GM21526 (cell line): ENCODE data around the gene TM4SF18.
"Not testable (repeated sequence)": the region's sequence is repeated elsewhere in the genome, so short reads cannot be mapped to it uniquely, and the experiment has no call there.

Source experiments
- ATAC-seq: cut with Tn5 transposase; IDR thresholded peaks from one replicate; pipeline ENCODE4 v1.9.1; 2021; ENCODE audit warnings: moderate library complexity; ENCODE audit not compliant: unreplicated experiment, low FRiP score

The TM4SF18 gene, protein sequence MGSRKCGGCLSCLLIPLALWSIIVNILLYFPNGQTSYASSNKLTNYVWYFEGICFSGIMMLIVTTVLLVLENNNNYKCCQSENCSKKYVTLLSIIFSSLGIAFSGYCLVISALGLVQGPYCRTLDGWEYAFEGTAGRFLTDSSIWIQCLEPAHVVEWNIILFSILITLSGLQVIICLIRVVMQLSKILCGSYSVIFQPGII

DNA sequence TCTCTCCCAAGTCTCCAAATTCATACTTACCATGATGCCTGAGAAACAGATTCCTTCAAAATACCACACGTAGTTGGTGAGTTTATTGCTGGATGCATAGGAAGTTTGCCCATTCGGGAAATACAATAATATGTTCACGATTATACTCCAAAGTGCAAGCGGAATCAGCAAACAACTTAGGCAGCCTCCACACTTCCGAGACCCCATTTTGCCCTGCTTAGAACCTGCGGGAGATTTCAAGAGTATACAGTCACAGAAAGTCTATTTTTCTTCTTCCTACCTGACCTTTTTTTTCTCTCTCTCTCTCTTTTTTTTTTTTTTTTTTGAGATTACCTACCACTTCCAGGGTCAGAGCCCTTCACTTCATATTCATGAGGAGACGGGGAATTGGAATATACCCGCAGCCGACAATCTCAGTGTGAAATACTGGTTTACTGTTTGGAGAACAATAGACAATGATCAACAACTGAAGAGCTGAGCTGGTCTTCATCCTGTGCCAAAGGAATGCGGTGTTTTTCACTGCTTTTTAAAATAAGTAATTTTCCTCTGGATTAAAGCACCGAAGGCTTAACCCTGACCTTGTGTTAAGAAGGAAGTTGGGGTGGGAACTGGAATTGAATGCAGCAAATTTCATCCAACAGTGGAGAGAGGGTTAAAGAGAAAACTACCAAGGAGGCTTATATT lies at the start of gene TM4SF18:
Gene TM4SF18, minus strand, starts transcription at position 461 of the 684 bp plus-strand sequence. Its CDS starts 254 bp downstream, at position 207.
- no peak for ATAC-seq

DNA sequence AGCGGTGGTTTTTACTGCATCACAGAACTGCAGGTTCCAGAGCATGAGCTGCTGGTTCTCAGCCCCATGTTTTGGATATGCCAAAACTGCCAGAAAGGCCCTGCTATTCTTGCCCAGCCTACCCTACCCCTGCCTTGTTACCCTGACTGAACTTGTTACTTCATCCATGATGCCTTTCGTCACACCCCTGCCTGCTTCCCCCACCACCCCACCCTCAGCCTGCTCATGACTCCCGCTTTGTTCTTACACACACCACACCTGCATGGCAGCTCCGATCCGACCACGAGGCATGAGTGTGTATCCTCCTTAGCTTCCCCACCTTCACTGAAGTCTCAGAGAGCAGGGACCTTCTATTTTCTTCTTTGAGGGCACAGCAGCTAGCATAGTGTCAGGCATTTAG lies 49.1 kb upstream of the TM4SF18 start:
- no peak for ATAC-seq

DNA sequence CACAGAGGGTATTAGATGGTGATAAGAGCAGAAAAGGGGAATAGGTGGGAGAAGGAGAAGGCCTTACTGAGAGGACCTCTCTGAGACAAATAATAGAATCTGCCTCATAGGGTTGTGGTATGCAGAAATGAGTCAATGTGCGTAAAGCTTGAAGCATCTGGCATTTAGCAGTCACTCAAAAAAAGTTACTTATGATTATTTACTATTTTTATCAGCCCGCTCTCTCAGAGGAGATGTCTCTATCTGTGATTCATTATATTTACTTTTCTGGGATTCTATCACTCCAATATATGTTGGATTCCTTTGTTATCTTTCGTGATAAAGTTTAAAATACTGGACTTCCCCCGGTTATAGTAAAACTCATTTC lies 48.6 kb upstream of the TM4SF18 start:
- ATAC-seq = no peak

DNA sequence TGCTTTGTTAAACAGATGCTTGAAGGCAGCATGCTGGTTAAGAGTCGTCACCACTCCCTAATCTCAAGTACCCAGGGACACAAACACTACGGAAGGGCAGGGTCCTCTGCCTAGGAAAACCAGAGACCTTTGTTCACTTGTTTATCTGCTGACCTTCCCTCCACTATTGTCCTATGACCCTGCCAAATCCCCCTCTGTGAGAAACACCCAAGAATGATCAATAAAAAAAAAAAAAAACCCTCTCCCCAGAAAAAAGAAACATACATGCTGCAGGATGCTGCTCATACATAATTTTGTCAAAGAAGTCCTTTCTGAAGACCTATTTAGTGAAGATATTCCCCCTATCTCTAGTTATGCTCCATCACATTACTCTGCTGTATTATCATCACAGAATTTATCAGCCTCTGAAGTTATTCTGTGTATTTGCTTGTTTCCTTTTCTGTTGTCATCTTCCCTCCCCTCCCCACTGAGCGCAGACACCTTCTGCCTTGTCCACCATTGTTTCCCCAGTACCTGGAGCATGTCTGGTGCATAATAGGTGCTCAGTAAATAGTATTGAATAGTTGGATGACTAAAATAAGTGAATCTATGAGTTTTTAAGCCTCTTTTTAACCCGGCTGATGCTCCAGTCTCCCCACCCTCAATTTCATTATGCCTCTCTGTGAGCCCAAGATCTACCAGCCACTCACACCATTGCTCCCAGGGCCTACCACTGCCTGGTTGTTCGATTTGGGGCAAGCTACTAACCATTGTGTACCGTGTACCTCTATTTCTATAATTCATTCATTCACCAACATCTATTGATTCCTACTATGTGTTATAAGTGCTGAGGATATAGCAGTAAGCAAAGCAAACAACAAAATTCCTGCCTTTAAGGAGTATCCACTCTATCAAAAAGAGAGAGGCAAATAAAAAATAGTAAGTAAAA lies 48.0 kb upstream of the TM4SF18 start:
- ATAC-seq = no peak

DNA sequence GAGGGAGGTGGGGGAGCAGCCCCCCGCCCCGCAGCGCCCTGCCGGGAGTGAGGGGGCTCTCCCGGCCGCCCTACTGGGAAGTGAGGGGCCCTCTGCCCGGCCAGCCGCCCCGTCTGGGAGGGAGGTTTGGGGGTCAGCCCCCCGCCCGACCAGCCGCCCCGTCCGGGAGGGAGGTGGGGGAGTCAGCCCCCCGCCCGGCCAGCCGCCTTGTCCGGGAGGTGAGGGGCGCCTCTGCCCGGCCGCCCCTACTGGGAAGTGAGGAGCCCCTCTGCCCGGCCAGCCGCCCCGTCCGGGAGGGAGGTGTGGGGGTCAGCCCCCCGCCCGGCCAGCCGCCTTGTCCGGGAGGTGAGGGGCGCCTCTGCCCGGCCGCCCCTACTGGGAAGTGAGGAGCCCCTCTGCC lies 46.8 kb upstream of the TM4SF18 start:
- ATAC-seq = not testable (repeated sequence)

DNA sequence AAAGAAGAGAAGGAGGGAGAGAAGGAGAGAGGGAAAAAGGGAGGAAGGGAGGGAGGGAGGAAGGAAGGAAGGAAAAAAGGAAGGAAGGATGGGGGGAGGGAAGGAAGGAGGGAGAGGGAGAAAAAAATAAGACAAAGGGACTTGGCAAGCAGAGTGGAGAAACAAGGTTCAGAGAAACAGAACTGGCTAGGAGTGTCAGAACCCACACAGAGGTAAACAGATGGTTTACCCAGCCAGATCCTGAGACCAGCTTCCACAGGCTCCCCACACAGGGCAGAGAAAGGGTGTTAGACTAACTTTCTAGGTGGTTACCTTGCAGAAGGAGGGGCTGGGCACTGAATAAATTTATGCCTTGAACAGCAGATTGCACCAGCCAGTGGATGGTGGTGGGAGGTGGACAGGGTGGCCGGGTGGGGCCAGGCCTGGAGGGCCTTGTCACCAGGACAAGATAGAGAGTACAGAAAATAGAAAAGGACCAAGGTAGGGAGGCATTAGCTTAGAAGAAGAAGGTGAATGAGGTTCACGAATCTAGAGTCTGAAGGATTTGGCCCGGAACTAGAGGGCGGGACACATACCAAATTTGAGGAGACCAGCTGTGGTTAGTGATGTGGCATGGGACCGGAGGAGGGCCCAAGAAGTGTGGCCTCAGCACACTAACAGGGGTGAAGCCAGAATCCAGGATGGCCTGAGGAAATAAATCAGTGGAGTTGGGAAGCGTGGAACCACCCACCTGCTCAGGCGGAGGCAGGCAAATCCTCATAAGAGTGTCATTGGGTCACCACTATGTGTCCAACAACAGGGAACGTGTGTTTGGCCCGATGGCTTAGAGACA lies 45.3 kb upstream of the TM4SF18 start:
- ATAC-seq = no peak

DNA sequence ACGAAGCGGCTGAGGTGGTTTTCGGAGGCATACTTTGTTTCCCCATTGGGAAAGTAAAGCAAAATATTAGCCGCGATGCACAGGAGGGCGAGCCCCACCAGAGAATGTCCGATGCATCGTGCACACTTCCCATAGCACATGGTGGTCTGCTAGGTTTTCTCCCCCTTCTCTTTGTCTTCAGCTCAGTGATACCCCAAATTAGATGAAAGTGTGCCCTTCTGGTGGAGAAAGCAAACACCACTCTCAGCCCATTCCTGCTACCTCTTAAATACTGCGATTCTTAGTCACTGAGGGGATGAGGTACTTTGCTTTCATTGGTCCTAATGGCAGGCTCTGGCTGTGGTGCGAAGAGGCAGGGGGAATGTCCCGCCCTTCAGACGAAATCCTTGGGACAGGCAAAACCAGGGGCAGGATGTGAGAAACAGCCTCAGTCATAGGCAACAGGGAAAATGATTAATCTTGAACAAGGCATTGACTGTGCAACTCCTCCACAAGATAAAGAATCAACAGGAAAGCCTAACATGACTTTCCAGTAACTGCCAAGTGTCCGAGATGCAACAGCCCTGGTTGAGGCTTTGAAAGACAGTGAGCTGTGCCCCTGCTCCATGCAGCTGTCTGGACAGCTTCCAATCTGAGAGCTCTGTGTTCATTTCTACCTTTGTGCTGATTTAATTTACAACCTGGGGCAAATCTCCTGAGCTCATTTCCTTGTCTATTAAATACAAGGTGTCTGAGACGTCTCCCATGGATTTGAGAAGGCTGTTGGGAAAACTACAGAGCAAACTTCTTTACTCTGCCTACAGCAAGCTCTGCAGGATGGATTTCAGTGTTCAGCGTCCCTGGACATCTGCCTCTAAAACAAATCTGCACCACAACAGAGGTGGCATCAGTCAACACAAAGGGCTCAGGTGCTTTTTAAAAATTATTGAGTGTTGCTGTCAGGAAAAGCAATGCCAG lies 44.2 kb upstream of the TM4SF18 start, which contains the start of gene TM4SF1:
Gene TM4SF1, minus strand, starts transcription at position 242 of the 957 bp plus-strand sequence. Its CDS starts 102 bp downstream, at position 140.
- no peak for ATAC-seq

DNA sequence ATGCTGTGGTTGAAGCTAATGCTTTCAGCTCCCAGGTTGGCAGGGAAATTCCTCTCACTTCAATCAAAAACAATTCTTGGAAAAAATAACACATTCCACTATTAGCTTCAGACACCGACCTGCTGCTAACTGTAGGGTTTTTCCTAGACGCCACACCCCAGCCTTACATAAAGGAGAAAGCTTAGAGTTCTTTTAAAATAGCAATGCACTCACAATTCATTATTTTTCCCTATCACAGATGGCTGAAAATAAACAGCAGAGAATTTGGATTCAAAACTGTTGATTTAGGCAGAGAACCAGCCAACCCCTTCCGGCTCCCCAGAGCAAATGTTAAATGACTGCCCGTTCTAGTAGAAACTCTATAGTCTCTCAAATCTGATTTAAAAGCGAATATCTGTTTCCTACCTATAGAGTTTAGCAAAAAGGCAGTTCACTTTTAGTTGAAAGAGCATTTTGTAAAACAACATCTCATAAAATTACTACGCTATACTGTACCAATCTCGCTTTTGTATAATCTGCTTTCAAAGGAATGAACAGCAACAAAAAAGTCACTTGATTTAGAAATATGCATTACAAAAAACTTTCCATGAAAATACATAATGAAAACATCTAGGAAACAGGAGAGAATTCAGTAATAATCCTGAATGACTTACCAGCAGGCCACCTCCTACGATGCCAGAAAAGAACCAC lies 43.4 kb upstream of the TM4SF18 start:
- no peak for ATAC-seq

DNA sequence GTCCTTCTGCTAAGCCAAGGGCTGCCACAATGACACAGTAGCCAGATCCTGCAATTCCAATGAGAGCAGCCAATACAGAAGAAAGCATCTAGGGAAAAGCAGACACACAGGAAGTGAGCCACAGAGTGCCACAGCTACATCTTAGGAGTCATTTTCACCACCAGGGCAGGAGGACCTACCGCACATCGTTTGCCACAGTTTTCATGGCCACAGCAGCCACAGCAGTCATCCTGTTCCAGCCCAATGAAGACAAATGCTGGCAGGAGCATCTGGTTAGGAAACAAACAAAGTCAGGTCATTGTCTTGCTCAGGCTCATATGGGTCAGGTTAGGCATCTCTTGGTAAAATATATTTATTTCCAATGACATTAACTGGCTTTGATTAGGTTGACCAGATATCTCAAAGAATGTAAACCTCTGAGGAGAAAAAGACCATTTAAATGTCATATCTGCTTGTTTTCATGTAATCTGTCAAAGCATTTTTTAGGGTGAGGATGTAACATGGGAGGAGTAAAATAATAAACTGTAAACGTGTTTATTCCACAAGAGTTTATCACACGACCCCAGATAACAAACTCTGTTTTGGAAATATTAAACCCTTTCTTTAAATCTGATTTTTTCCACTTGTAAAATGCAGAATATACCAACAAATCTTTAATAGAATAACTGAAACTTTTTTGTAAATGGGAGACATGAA lies 42.2 kb upstream of the TM4SF18 start:
- no peak for ATAC-seq

DNA sequence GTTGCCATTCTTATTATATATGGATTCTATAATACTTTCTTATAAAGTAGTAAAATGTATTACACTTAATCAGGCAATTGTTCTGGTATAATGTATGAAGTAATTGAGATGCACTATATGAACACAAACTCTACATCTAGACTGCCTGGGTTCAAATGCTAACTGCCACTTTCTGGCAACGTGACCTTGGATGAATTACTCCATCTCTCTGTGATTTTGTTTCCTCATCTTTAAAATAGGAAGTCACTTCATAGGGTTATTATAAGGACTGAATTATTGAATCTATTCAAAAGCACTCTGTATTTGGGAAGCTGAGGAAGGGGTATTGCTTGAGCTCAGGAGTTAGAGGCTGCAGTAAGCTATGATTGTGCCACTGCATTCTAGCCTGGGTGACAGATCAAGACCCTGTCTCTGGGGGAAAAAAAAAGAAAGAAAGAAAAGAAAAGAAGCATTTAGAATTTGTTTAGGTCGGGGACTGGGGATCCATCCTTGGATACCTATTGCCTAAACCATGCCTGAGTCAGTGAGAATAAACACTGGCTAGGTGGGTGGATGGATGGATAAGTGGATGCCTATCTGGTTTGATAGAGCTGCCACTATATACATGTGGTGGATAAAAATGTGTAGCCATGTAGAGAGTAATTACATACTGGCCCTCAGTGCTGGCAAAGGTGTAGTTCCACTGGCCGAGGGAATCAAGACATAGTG lies 41.5 kb upstream of the TM4SF18 start:
- ATAC-seq = no peak

DNA sequence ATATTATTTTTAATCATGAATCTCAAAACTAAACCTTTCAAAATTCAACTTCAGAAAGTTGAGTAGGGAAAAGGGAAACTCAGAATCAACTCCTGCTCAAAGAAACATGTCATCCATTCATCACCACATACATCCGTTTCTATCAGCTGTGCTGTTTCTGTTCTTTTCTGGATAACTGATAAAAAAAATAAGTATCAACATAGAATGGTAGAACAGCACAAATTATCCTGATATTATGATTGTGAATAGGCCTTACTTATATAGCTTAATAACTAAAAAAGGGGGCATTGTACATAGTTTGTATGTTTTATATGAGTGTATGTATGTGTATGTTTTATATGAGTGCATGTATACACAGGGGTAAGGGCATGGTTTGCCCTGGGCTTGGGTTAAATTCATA lies 41.0 kb upstream of the TM4SF18 start:
- ATAC-seq = no peak

DNA sequence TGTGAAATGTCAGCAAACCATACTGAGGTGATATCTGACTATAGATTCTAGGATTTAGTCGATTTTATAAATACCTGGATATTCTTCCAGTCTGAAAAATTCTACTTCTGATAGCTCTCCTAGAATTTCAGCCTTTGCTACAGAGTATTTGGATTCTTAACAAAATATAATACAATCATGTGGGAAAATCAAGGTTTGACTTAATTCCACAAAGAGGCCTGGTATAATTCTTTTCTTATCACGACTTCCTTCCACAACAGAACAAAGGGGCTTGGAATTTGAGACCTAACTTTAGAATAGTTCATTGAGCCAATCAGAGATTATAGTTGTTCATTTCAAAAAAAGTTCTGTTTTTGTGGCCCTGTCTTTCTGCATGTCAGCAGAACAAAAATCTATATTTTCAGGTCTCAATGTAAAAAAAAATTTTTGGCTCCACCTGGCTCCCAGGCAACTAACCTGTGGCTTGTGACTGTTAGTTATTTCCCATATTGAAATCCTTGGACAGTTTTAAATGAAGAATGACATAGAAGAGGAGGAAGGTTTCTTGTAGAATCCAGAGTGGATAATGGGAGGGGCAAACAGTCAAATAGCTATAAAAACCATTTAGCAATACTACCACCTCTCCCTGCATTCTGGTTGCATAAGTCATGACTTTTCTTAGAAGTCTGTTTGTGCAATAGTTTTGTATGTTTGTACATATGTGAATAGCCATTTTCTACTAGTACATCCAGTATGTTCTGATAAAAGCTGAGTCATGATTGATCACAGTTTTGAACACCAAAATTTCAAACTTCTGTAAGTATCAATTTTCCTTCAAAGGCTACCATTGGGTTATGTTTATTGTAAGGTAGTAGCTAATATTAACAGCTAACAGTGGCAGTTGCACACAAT lies 40.0 kb upstream of the TM4SF18 start:
- no peak for ATAC-seq

DNA sequence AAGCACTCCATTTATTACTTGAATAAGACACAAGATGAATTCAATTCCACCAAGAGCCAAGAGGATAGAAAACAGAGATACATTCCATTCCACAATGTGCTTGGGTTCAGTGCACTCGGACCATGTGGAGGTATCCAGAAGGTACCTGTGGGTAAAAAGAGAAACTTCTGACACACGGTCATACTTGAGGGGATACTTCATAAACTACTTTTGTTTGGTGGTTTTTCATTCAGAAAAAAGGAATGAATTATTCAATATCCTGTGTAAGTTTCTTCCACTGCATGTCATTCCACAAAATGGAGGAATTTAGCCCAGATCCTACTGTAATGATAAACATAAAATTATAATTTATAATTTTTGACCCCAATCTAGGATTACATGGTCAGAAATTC lies 38.3 kb upstream of the TM4SF18 start:
- ATAC-seq = no peak

DNA sequence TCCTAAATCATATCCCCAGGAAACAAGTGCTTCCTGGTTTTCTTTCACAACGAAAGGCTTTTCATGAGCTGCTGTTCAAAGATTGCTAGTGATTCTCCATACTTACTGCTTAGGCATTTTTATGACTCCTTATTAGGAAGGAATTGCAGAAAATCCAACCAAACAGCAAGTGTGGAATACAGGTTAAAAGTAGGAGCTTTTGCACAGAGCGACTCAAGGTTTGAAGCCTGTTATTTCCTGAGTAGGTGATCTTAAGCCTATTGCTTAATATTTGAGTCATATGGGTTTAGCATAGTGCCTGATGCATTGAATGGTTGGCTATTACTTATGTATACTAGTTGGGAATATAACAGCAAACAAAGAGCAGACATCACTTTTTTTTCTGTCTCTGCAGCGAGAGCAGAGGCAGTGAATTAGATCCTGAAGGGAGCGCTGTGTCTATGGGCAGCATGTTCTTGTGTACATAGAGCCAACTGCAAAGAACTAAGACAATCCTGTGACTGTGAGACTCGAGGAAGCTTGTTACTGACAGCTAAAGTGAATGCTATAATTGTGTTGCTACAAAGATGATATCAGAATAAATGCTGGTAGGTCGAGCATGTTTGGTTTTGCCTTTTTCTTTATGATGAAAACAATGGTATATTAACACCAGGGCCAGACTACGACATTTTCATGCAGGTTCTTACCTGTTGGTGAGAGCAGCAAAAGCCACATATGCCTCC lies 37.7 kb upstream of the TM4SF18 start:
- ATAC-seq = no peak

DNA sequence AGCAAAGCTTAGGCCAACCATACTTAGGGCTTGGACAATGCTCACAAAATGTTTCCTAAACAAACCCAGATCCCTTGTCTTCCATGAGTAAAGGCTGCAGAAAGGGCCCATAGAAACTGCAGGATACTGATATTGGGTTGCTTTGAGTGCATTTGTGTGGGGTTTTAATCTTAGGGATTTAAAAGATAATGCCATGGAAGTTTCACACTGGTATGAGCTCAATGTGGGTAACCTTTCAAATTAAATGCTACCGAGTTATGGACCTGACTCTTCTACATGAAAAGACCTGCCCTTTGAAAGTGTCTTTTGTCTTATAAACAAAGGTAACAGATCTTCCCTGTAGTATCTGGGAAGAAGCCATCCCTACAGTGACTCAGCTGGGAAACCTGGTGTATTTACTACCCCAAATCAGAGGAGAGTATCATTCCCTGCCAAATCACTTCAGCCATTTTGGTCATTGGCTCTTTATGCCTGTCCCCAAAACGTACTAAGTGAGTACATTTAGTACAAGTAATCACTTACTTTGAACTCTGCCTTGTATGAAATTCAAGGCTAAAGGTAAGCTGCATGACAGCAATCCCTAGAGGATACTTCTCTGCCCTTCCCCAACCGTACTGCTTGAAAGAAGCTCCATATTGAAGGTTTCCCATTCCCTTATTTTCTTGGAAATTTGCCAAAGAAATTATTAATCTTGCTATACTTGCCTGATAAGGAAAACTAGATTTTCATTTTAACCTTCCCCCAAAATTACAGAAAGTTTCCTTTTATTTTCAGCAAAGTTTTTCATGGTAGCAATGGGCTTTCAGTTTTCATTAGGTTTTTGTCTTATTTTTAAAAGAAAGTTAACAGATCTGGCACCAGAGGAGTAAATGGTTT lies 36.8 kb upstream of the TM4SF18 start:
- ATAC-seq = no peak
